ENCODE data around the gene RADX.
"Not testable (repeated sequence)": the region's sequence is repeated elsewhere in the genome, so short reads cannot be mapped to it uniquely, and the experiment has no call there.

RADX gene

GRCh38 chrX:106619797-106620196 lies 8.0 kb downstream of the RADX start:
- no peak overlapping the region for H3K4me3 ChIP-seq (ENCODE audit: low read length)
- peak; percentile 38 for TF ChIP-seq CTCF (IDR thresholded peaks at IDR 0.05; ENCODE audit: insufficient read depth, low read depth, low read length, missing control alignments)
- DNase-seq (ENCODE audit: low read depth), result peak; percentile 25

- TF ChIP-seq CTCF (IDR thresholded peaks at IDR 0.05; ENCODE audit: insufficient read depth, low read depth, low read length, missing control alignments), result no peak
- no peak overlapping the region for H3K4me3 ChIP-seq (ENCODE audit: low read length)
- DNase-seq (ENCODE audit: low read depth), result no peak
Observed at GRCh38 chrX:106621836-106622235, 10.1 kb downstream of the RADX start.

GRCh38 chrX:106626789-106627188 lies 15.0 kb downstream of the RADX start:
- DNase-seq (ENCODE audit: low read depth), result no peak
- no peak for TF ChIP-seq CTCF (IDR thresholded peaks at IDR 0.05; ENCODE audit: insufficient read depth, low read depth, low read length, missing control alignments)
- no peak overlapping the region for H3K4me3 ChIP-seq (ENCODE audit: low read length)

- no peak for TF ChIP-seq CTCF (IDR thresholded peaks at IDR 0.05; ENCODE audit: insufficient read depth, low read depth, low read length, missing control alignments)
- H3K4me3 ChIP-seq (ENCODE audit: low read length), result no peak overlapping the region
- no peak for DNase-seq (ENCODE audit: low read depth)
Observed at GRCh38 chrX:106631615-106632014, 19.8 kb downstream of the RADX start.

- TF ChIP-seq CTCF (IDR thresholded peaks at IDR 0.05; ENCODE audit: insufficient read depth, low read depth, low read length, missing control alignments), result no peak
- H3K4me3 ChIP-seq (ENCODE audit: low read length), result no peak overlapping the region
- no peak for DNase-seq (ENCODE audit: low read depth)
Observed at GRCh38 chrX:106649523-106650428, 38.0 kb downstream of the RADX start.

GRCh38 chrX:106653625-106654024 lies 41.8 kb downstream of the RADX start:
- H3K4me3 ChIP-seq (ENCODE audit: low read length); DNase-seq (ENCODE audit: low read depth): not testable (repeated sequence)

- no peak for DNase-seq (ENCODE audit: low read depth)
- H3K4me3 ChIP-seq (ENCODE audit: low read length), result no peak overlapping the region
- no peak for TF ChIP-seq CTCF (IDR thresholded peaks at IDR 0.05; ENCODE audit: insufficient read depth, low read depth, low read length, missing control alignments)
Observed at GRCh38 chrX:106670631-106671030, 58.9 kb downstream of the RADX start.

Measured in epithelial cell of esophagus (primary cell).